ENCODE data around the gene ESYT3.

ESYT3 gene

GRCh38 chr3:138467931-138468330 lies 33.5 kb downstream of the ESYT3 start:
- no peak for TF ChIP-seq ZFX (IDR thresholded peaks at IDR 0.05)
- no peak for TF ChIP-seq CTCF (conservative IDR thresholded peaks at IDR 0.05)
- no peak overlapping the region for H3K27ac ChIP-seq

- TF ChIP-seq CTCF (conservative IDR thresholded peaks at IDR 0.05) (no peak), ZFX (IDR thresholded peaks at IDR 0.05) (no peak)
- H3K27ac ChIP-seq = no peak overlapping the region
These were observed 34.0 kb downstream of the ESYT3 start for GRCh38 chr3:138468451-138468850.

- no peak overlapping the region for H3K27ac ChIP-seq
These were observed 34.5 kb downstream of the ESYT3 start for GRCh38 chr3:138468886-138469285.

GRCh38 chr3:138469874-138470273 lies 35.5 kb downstream of the ESYT3 start:
- TF ChIP-seq ZFX (IDR thresholded peaks at IDR 0.05) (no peak), CTCF (conservative IDR thresholded peaks at IDR 0.05) (no peak)

More at GRCh38 chr3:138468886-138469285, 34.5 kb downstream of the ESYT3 start:
- TF ChIP-seq ZFX (IDR thresholded peaks at IDR 0.05) = no peak
- no peak for TF ChIP-seq CTCF (conservative IDR thresholded peaks at IDR 0.05)

GRCh38 chr3:138470687-138471086 lies 36.3 kb downstream of the ESYT3 start:
- no peak overlapping the region for H3K27ac ChIP-seq
- no peak for TF ChIP-seq CTCF (conservative IDR thresholded peaks at IDR 0.05)
- no peak for TF ChIP-seq ZFX (IDR thresholded peaks at IDR 0.05)

More at GRCh38 chr3:138469874-138470273, 35.5 kb downstream of the ESYT3 start:
- H3K27ac ChIP-seq = no peak overlapping the region

GRCh38 chr3:138471481-138471880 lies 37.1 kb downstream of the ESYT3 start:
- no peak for TF ChIP-seq CTCF (conservative IDR thresholded peaks at IDR 0.05)
- TF ChIP-seq ZFX (IDR thresholded peaks at IDR 0.05) = no peak
- H3K27ac ChIP-seq = no peak overlapping the region

- H3K27ac ChIP-seq = no peak overlapping the region
- no peak for TF ChIP-seq ZFX (IDR thresholded peaks at IDR 0.05)
- TF ChIP-seq CTCF (conservative IDR thresholded peaks at IDR 0.05) = no peak
These were observed 37.9 kb downstream of the ESYT3 start for GRCh38 chr3:138472141-138472825.

All from C4-2B (cell line).